H1 (cell line): ENCODE results near the gene PASK. TPM values are rescaled to one million over a fixed set of nuclear protein-coding genes. Genes with fewer than 3 reads are reported as not detected.

ENCODE experiments used
- CTCF ChIA-PET: fragments of 300-600 bp; sonication (Branson Sonifier 250); formaldehyde crosslinking; loops from one replicate; lab custom pipeline; 2021; ENCODE audit not compliant: partially characterized antibody; lab: Charles Lee
- POLR2A ChIA-PET: fragments of 300-600 bp; sonication (Branson Sonifier 250); formaldehyde crosslinking; loops from one replicate; lab custom pipeline; 2021; ENCODE audit warnings: inconsistent platforms; ENCODE audit not compliant: partially characterized antibody; lab: Charles Lee
- DNase-seq, 2 experiments: peaks; one replicate each; pipeline versions ENCODE4 v3.0.0 to v3.0.0-alpha.2; 2010 to 2022; ENCODE audit warnings: low spot score in 2 of 2, low read depth in 1 of 2, mixed read lengths in 1 of 2
- FAIRE-seq: peaks from 2 replicates; lab custom pipeline; 2011; peaks lifted over from hg19 to GRCh38; lab: Jason Lieb, UNC
- H2AFZ ChIP-seq: 2 replicates; pipeline ENCODE4 v1.8.1; 2012; ENCODE audit warnings: low read length, inconsistent platforms
- H2AK5ac ChIP-seq: 2 replicates; pipeline ENCODE4 v1.6.1; 2013; ENCODE audit warnings: low read depth, low read length
- H2BK120ac ChIP-seq: replicated peaks from 2 replicates; pipeline ENCODE3; 2013; ENCODE audit warnings: low read depth, low read length, inconsistent platforms
- H2BK12ac ChIP-seq: 2 replicates; pipeline ENCODE4 v1.6.1; 2013; ENCODE audit warnings: low read depth, low read length
- H2BK15ac ChIP-seq: 2 replicates; pipeline ENCODE4 v1.6.1; 2013; ENCODE audit warnings: low read length
- H2BK20ac ChIP-seq: 2 replicates; pipeline ENCODE4 v1.6.1; 2013; ENCODE audit warnings: low read length
- H2BK5ac ChIP-seq: 2 replicates; pipeline ENCODE4 v1.6.1; 2013; ENCODE audit warnings: low read depth, low read length
- H3K14ac ChIP-seq: 2 replicates; pipeline ENCODE4 v1.6.1; 2013; ENCODE audit warnings: inconsistent platforms; ENCODE audit not compliant: insufficient read length
- H3K18ac ChIP-seq: 2 replicates; pipeline ENCODE4 v1.6.1; 2013; ENCODE audit warnings: low read length; ENCODE audit errors: extremely low read depth
- H3K23ac ChIP-seq: 2 replicates; pipeline ENCODE4 v1.6.1; 2013; ENCODE audit warnings: inconsistent platforms; ENCODE audit not compliant: insufficient read length
- H3K23me2 ChIP-seq: 2 replicates; pipeline ENCODE4 v1.6.1; 2013; ENCODE audit warnings: low read depth, low read length
- H3K27ac ChIP-seq: 2 replicates; pipeline ENCODE4 v1.6.1; 2011; ENCODE audit warnings: low read depth, low read length, inconsistent platforms
- H3K27me3 ChIP-seq, 4 experiments: replicated peaks in 1 of 4; 1 replicate in 1 of 4; 2 replicates in 3 of 4; pipeline versions ENCODE4 v1.6.1 to v1.8.1; 2011 to 2013; ENCODE audit warnings: low read length in 3 of 4, mild to moderate bottlenecking in 3 of 4, inconsistent platforms in 2 of 4, mixed read lengths in 2 of 4, moderate library complexity in 1 of 4; ENCODE audit not compliant: control insufficient read depth in 3 of 4, insufficient read depth in 3 of 4; ENCODE audit errors: extremely low read depth in 1 of 4
- H3K36me3 ChIP-seq, 4 experiments: 2 replicates each; pipeline versions ENCODE4 v1.6.1 to v1.8.1; 2011 to 2013; ENCODE audit warnings: mild to moderate bottlenecking in 4 of 4, low read length in 3 of 4, moderate library complexity in 2 of 4, control low read depth in 1 of 4, inconsistent platforms in 1 of 4; ENCODE audit not compliant: insufficient read depth in 4 of 4, control insufficient read depth in 2 of 4
- H3K4ac ChIP-seq: replicated peaks from 2 replicates; pipeline ENCODE3; 2013; ENCODE audit warnings: low read length, low read depth, mixed read lengths, inconsistent platforms; ENCODE audit not compliant: insufficient read length
- H3K4me1 ChIP-seq, 4 experiments: replicated peaks in 1 of 4; 1 replicate in 1 of 4; 2 replicates in 3 of 4; pipeline versions ENCODE4 v1.6.1 to v1.8.1; 2011 to 2013; ENCODE audit warnings: low read length in 3 of 4, inconsistent platforms in 2 of 4, mixed read lengths in 1 of 4; ENCODE audit not compliant: insufficient read depth in 4 of 4, control insufficient read depth in 3 of 4
- H3K4me2 ChIP-seq, 2 experiments: 2 replicates each; pipeline versions ENCODE4 v1.6.1 to v1.8.1; 2011 to 2013; ENCODE audit warnings: low read depth in 2 of 2, low read length in 2 of 2, control low read depth in 1 of 2, inconsistent platforms in 1 of 2, mild to moderate bottlenecking in 1 of 2; ENCODE audit not compliant: insufficient read depth in 1 of 2
- H3K4me3 ChIP-seq, 4 experiments: fragments of 200-600, 300-600 bp in 1 of 4; sonication (generic), shearing (Covaris generic), sonication (Bioruptor Twin) in 1 of 4; 2 replicates each; pipeline versions ENCODE4 v1.5.1 to v1.8.1; 2011 to 2016; ENCODE audit warnings: low read length in 4 of 4, low read depth in 3 of 4, control low read depth in 2 of 4, inconsistent platforms in 2 of 4, mild to moderate bottlenecking in 2 of 4, mixed read lengths in 1 of 4, moderate library complexity in 1 of 4; ENCODE audit not compliant: insufficient read depth in 2 of 4; ENCODE audit errors: extremely low read depth in 1 of 4
- H3K56ac ChIP-seq: replicated peaks from 2 replicates; pipeline ENCODE3; 2013; ENCODE audit warnings: low read depth, mild to moderate bottlenecking, mixed read lengths, low read length, inconsistent platforms; ENCODE audit not compliant: insufficient read length
- H3K79me1 ChIP-seq: 2 replicates; pipeline ENCODE4 v1.6.1; 2013; ENCODE audit warnings: low read depth, low read length, control low read depth
- H3K79me2 ChIP-seq, 2 experiments: 2 replicates each; pipeline versions ENCODE4 v1.6.1 to v1.8.1; 2012 to 2013; ENCODE audit warnings: low read length in 2 of 2, mild to moderate bottlenecking in 2 of 2, inconsistent platforms in 1 of 2; ENCODE audit not compliant: insufficient read depth in 2 of 2, control insufficient read depth in 1 of 2
- H3K9ac ChIP-seq, 4 experiments: replicated peaks in 1 of 4; 1 replicate in 1 of 4; 2 replicates in 3 of 4; pipeline versions ENCODE4 v1.6.1 to v1.8.1; 2011 to 2013; ENCODE audit warnings: low read depth in 3 of 4, low read length in 3 of 4, control low read depth in 2 of 4, mild to moderate bottlenecking in 2 of 4, moderate library complexity in 2 of 4, inconsistent platforms in 1 of 4; ENCODE audit errors: extremely low read depth in 1 of 4
- H3K9me3 ChIP-seq, 2 experiments: 2 replicates each; pipeline versions ENCODE4 v1.6.1 to v1.8.1; 2012 to 2013; ENCODE audit warnings: mild to moderate bottlenecking in 2 of 2, moderate library complexity in 2 of 2, control low read depth in 1 of 2, inconsistent platforms in 1 of 2, low read depth in 1 of 2, low read length in 1 of 2, mixed read lengths in 1 of 2; ENCODE audit not compliant: insufficient read depth in 2 of 2
- H4K20me1 ChIP-seq, 2 experiments: replicated peaks in 1 of 2; 2 replicates each; pipeline versions ENCODE3 to v1.8.1; 2011 to 2013; ENCODE audit warnings: inconsistent platforms in 2 of 2, low read length in 2 of 2, mild to moderate bottlenecking in 1 of 2; ENCODE audit not compliant: insufficient read depth in 2 of 2, control insufficient read depth in 1 of 2
- H4K5ac ChIP-seq: 2 replicates; pipeline ENCODE4 v1.6.1; 2013; ENCODE audit warnings: low read length, low read depth, mixed read lengths, inconsistent platforms; ENCODE audit not compliant: insufficient read length
- H4K8ac ChIP-seq: 2 replicates; pipeline ENCODE4 v1.8.0; 2013; ENCODE audit warnings: mild to moderate bottlenecking, moderate library complexity, low read length, inconsistent platforms; ENCODE audit not compliant: insufficient read depth; ENCODE audit errors: extremely low read depth
- H4K91ac ChIP-seq: replicated peaks from 2 replicates; pipeline ENCODE3; 2013; ENCODE audit warnings: low read length, mixed read lengths, inconsistent platforms; ENCODE audit not compliant: insufficient read length
- CREB1 ChIP-seq: IDR thresholded peaks from 2 replicates; pipeline ENCODE4 v1.6.1; 2012; ENCODE audit warnings: inconsistent platforms
- HDAC6 ChIP-seq: IDR thresholded peaks from one replicate; pipeline ENCODE4 v1.7.1; 2012; ENCODE audit warnings: low read depth, mild to moderate bottlenecking, inconsistent platforms, low read length, moderate library complexity
- KDM1A ChIP-seq: fragments of 200-600, 300-600 bp; sonication (generic); IDR thresholded peaks from 2 replicates; pipeline ENCODE4 v1.7.1; 2016; ENCODE audit warnings: mild to moderate bottlenecking, low read length, borderline replicate concordance
- KDM5A ChIP-seq: fragments of 200-600 bp; IDR thresholded peaks from 2 replicates; pipeline ENCODE4 v1.7.1; 2012; ENCODE audit warnings: mild to moderate bottlenecking, low read length, inconsistent platforms, mixed read lengths
- PHF8 ChIP-seq: fragments of 200-600 bp; sonication (generic); conservative IDR thresholded peaks from 2 replicates; pipeline ENCODE4 v1.7.1; 2012; ENCODE audit warnings: low read depth, mild to moderate bottlenecking, inconsistent platforms, low read length, moderate library complexity
- RNF2 ChIP-seq: fragments of 200-900, 300-1000 bp; sonication (generic); IDR thresholded peaks from 2 replicates; pipeline ENCODE4 v1.7.1; 2016; ENCODE audit warnings: borderline replicate concordance, low read depth, mild to moderate bottlenecking, antibody characterized with exemption, low read length; ENCODE audit not compliant: poor library complexity, severe bottlenecking; ENCODE audit errors: missing control alignments
- SIRT6 ChIP-seq: IDR thresholded peaks from one replicate; pipeline ENCODE4 v1.7.1; 2012; ENCODE audit warnings: low read length, inconsistent platforms
- SUZ12 ChIP-seq: fragments of 200-600 bp; sonication (generic); IDR thresholded peaks from 2 replicates; pipeline ENCODE4 v1.6.1; 2012; ENCODE audit warnings: mild to moderate bottlenecking, inconsistent platforms, low read length, moderate library complexity, mixed read lengths
- WGBS, 2 experiments: shearing (Covaris generic) in 1 of 2; methylation state at CpG; one replicate each; pipeline versions ENCODE4 v1.1.6 to v1.1.7; 2013 to 2015; ENCODE audit warnings: low lambda C conversion rate in 2 of 2, mixed read lengths in 2 of 2, inconsistent platforms in 1 of 2, low coverage in 1 of 2, missing lambda C conversion rate in 1 of 2; ENCODE audit not compliant: insufficient replicate concordance in 2 of 2, insufficient coverage in 1 of 2, insufficient read length in 1 of 2; ENCODE audit errors: extremely low coverage in 1 of 2, missing lambda C conversion rate in 1 of 2; 5-methylcytosine and 5-hydroxymethylcytosine counted together
- polyA plus RNA-seq, 7 experiments: library from polyadenylated mRNA; depleted of rRNA in 3 of 7; stranded (reverse) in 5 of 7; unstranded in 2 of 7; fragments of >200 nt in 5 of 7; fragments of 200-250 nt in 2 of 7; gene quantifications; 1 replicate in 5 of 7; 2 replicates in 1 of 7; 4 replicates in 1 of 7; pipeline versions ENCODE4 v1.2.1 to v1.2.3, GENCODE V29; 2011 to 2013; ENCODE audit warnings: missing spikeins in 2 of 7, mixed read lengths in 2 of 7
- total RNA-seq: library from RNA; stranded (reverse); fragmentation: NEBNext Ultra II Directional; extraction: Animal tissue kit (Norgen Biotek cat#: 25700); gene quantifications from 2 replicates; pipeline ENCODE4 v1.2.1, GENCODE V29; 2021
- TF ChIP-seq, protein P1 (sequence below): IDR thresholded peaks from 2 replicates; pipeline ENCODE4 v1.6.1; 2011; ENCODE audit warnings: low read length, improper control_type of control experiment

The PASK gene
- total and polyA plus RNA-seq, 2 of the 8 experiments (the other 6 are each of a cell fraction or from before 2014, with no cell fraction given): 20.5 to 66.1 TPM

DNA sequence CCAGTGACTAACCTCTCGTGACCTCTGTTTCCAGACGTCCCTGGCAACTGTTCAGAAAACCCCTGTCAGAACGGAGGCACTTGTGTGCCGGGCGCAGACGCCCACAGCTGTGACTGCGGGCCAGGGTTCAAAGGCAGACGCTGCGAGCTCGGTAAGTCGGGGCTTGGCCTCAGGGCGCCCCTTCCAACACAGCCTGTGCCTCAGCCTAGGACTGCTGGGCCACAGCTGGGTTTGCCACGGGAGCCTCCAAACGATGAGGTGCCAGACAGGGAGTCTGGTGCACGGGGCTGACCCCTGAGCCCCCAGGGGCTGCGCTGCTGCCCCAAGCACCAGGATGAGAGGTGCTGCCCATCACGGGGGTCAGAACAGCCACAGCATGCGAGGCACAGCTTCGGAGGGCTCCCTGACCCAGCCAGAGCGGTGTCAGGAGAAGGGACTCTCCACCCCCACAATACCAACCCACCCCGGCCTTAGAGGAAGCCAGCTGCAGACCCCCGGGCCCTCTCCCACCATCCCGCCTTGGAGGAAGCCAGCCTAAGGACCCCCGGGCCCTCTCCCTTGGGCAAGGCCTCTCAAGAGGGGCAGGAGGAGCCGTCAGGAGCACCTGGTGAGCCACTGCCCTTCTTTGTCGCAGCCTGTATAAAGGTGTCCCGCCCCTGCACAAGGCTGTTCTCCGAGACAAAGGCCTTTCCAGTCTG, 67.5 kb downstream of the PASK start:
- Histone ChIP-seq H4K5ac (no peak overlapping the region), H3K9ac (no peak overlapping the region), H2BK12ac (no peak overlapping the region), H3K27me3 (no peaks in the 10 kb centered on the region), H3K56ac (no peak overlapping the region), H2AK5ac (no peak overlapping the region), H3K14ac (no peak overlapping the region), H3K27ac (no peak overlapping the region), H3K79me2 (no peaks in the 10 kb centered on the region), H3K36me3 (no peaks in the 10 kb centered on the region; a peak in 1 of 8 replicates), H3K18ac (no peak overlapping the region), H3K4me1 (no peaks in the 10 kb centered on the region), H3K79me1 (no peaks in the 10 kb centered on the region), H3K23me2 (no peaks in the 10 kb centered on the region), H2BK5ac (no peak overlapping the region; the same call in 1 of the 2 replicates), H4K8ac (peak overlapping the region; percentile 9; the same call in 1 of the 2 replicates), H2AFZ (no peak overlapping the region), H2BK15ac (no peak overlapping the region), H2BK20ac (no peak overlapping the region), H4K91ac (no peak overlapping the region), H3K23ac (no peak overlapping the region), H2BK120ac (no peak overlapping the region), H3K4me3 (no peak overlapping the region), H4K20me1 (peaks cover 0 to 2% of the 10 kb centered on the region in 2 experiments), H3K4me2 (no peak overlapping the region), H3K9me3 (no peaks in the 10 kb centered on the region), H3K4ac (no peak overlapping the region)
- ChIA-PET POLR2A (interaction anchor here (0.7 kb wide), 1 partner anchor 14 kb away, joined by 3 read pairs; no protein-coding TSS in a partner anchor), CTCF (interaction anchor here (0.9 kb wide), 1 partner anchor 10 kb away, joined by 3 read pairs; no protein-coding TSS in a partner anchor)
- FAIRE-seq (no peak), DNase-seq (no peak)
- whole genome bisulfite sequencing, 2 experiments: 94% methylated on average over 23 of the region's 28 CpGs; no CpG with 5 or more reads in 1 of the 2 experiments
- TF ChIP-seq, protein P1, sequence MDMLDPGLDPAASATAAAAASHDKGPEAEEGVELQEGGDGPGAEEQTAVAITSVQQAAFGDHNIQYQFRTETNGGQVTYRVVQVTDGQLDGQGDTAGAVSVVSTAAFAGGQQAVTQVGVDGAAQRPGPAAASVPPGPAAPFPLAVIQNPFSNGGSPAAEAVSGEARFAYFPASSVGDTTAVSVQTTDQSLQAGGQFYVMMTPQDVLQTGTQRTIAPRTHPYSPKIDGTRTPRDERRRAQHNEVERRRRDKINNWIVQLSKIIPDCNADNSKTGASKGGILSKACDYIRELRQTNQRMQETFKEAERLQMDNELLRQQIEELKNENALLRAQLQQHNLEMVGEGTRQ: no peak
- TF ChIP-seq KDM1A: no peak
- TF ChIP-seq SUZ12: no peak
- no peak for TF ChIP-seq SIRT6
- no peak for TF ChIP-seq PHF8
- TF ChIP-seq HDAC6: no peak
- no peak for TF ChIP-seq KDM5A
- TF ChIP-seq CREB1: no peak
- no peak for TF ChIP-seq RNF2
